Measurements from ENCODE around the gene RPL37A.
A peak's percentile ranks its signal among the peaks of the same experiment; 100 is the strongest.

The RPL37A gene

GRCh38 chr2:216533609-216534008, 35.0 kb downstream of the RPL37A start:
- no peak for TF ChIP-seq CTCF (IDR thresholded peaks at IDR 0.05; ENCODE audit: low read depth, low read length)
- no peak for DNase-seq (ENCODE audit: extremely low read depth, low read depth)

GRCh38 chr2:216534809-216535208, 36.2 kb downstream of the RPL37A start:
- TF ChIP-seq CTCF (IDR thresholded peaks at IDR 0.05; ENCODE audit: low read depth, low read length): no peak
- no peak for DNase-seq (ENCODE audit: extremely low read depth, low read depth)

GRCh38 chr2:216535454-216535995, 36.9 kb downstream of the RPL37A start:
- DNase-seq (ENCODE audit: extremely low read depth, low read depth): peak; percentile 80
- TF ChIP-seq CTCF (IDR thresholded peaks at IDR 0.05; ENCODE audit: low read depth, low read length): no peak

GRCh38 chr2:216536734-216537210, 38.1 kb downstream of the RPL37A start:
- no peak for TF ChIP-seq CTCF (IDR thresholded peaks at IDR 0.05; ENCODE audit: low read depth, low read length)
- no peak for DNase-seq (ENCODE audit: extremely low read depth, low read depth)

DNA sequence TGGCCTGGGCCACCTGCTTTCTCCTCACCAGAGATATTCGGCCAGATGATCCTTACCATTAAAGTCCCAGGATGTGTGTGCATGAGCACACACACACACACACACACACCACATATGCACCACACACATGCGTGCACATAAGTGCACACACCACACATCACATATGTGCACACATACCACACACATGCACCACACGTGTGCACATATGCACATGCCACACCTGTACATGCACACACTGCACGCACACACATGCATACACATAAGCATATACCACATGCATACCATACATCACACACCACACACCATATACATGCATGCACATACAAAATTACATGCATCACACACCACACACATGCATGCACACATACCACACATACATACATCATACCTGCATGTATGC, 38.7 kb downstream of the RPL37A start:
- no peak for TF ChIP-seq CTCF (IDR thresholded peaks at IDR 0.05; ENCODE audit: low read depth, low read length)
- DNase-seq (ENCODE audit: extremely low read depth, low read depth): no peak

GRCh38 chr2:216538538-216538937, 39.9 kb downstream of the RPL37A start:
- no peak for DNase-seq (ENCODE audit: extremely low read depth, low read depth)
- TF ChIP-seq CTCF (IDR thresholded peaks at IDR 0.05; ENCODE audit: low read depth, low read length): no peak

- no peak for TF ChIP-seq CTCF (IDR thresholded peaks at IDR 0.05; ENCODE audit: low read depth, low read length)
- no peak for DNase-seq (ENCODE audit: extremely low read depth, low read depth)
Measured at GRCh38 chr2:216539120-216539519, 40.5 kb downstream of the RPL37A start.
